Ishikawa (cell line): Measurements from ENCODE around the gene EXOC6.

Experiments
- CEBPB ChIP-seq: IDR thresholded peaks from 2 replicates; pipeline ENCODE4 v1.6.1; 2012
- CREB1 ChIP-seq: IDR thresholded peaks from 2 replicates; pipeline ENCODE4 v1.6.1; 2012; ENCODE audit warnings: low read depth
- EGR1 ChIP-seq: IDR thresholded peaks from 2 replicates; pipeline ENCODE4 v1.6.1; 2012
- EP300 ChIP-seq: IDR thresholded peaks from 2 replicates; pipeline ENCODE4 v1.6.1; 2012; ENCODE audit warnings: borderline replicate concordance
- FOXM1 ChIP-seq: IDR thresholded peaks from 2 replicates; pipeline ENCODE4 v1.6.1; 2012; ENCODE audit warnings: low read depth, borderline replicate concordance
- MAX ChIP-seq: IDR thresholded peaks from 2 replicates; pipeline ENCODE4 v1.6.1; 2012
- NFIC ChIP-seq: IDR thresholded peaks from 2 replicates; pipeline ENCODE4 v1.6.1; 2012
- RAD21 ChIP-seq: IDR thresholded peaks from 2 replicates; pipeline ENCODE4 v1.6.1; 2012; ENCODE audit warnings: low read depth
- REST ChIP-seq: IDR thresholded peaks from 2 replicates; pipeline ENCODE4 v1.6.1; 2012; ENCODE audit warnings: low read depth, mild to moderate bottlenecking
- TAF1 ChIP-seq: IDR thresholded peaks from 2 replicates; pipeline ENCODE4 v1.6.1; 2012; ENCODE audit warnings: low read depth, mild to moderate bottlenecking
- TCF12 ChIP-seq: IDR thresholded peaks from 2 replicates; pipeline ENCODE4 v1.6.1; 2012; ENCODE audit warnings: low read depth
- TEAD4 ChIP-seq: IDR thresholded peaks from 2 replicates; pipeline ENCODE4 v1.6.1; 2012
- USF1 ChIP-seq: IDR thresholded peaks from 2 replicates; pipeline ENCODE4 v1.6.1; 2012
- YY1 ChIP-seq: IDR thresholded peaks from 2 replicates; pipeline ENCODE4 v1.6.1; 2012; ENCODE audit warnings: low read depth
- ZBTB7A ChIP-seq: IDR thresholded peaks from 2 replicates; pipeline ENCODE4 v1.6.1; 2012; ENCODE audit warnings: low read depth

The EXOC6 gene

DNA sequence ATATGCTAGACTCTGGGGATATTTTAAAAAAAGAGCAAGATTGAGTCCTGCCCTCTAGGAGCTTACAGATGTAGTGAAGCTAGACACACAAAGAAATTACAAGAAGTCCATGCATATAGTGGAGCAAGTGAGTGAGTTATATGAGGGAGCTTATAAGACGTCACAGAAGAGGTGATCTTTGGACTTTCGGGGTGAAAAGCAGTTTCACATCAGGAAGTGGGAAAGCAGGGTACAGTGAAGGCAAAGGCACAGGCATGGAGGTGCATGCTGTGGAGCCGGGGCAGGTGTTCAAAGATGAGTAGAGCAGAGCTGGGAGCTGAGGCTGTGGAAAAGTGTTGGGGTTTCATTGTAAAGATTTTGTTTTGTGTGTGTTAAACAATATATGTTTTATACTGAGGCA, 38.5 kb upstream of the EXOC6 start:
- TF ChIP-seq YY1 (no peak), EGR1 (no peak), TCF12 (no peak), TEAD4 (no peak), MAX (no peak)

DNA sequence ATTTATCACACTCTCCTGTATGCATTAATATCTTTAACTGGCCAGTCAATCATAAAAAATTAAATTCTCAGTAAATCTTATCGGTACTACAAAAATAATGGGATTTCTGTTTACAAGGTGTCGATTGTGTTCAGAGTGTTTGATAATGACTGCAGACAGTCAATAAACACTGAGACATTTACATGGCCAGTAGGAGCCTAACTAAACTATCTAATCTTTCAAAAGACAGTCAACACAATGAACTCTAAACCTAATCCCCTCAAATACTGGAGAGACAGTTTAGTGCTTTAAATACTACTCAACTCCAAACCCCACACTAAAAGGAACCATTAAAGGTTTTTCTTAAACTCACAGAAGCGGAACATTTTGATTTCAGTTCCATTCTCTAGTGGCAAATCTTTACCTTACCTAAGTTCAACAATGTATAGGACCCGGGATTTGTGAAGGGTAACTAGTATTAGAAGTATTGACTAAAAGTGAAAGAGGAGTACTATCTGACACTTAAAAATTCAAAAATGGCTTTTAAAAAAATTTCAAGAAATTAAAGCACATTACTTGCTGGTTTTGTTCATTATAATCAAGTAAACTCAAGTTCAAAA, 37.3 kb upstream of the EXOC6 start:
- TF ChIP-seq USF1 (no peak), FOXM1 (no peak), EGR1 (no peak), TEAD4 (no peak), ZBTB7A (no peak), REST (no peak), MAX (no peak), NFIC (no peak), YY1 (no peak), CREB1 (no peak), TAF1 (no peak), CEBPB (no peak)

GRCh38 chr10:92811986-92812385, 36.3 kb upstream of the EXOC6 start:
- no peak for TF ChIP-seq NFIC
- TF ChIP-seq EP300: no peak
- TF ChIP-seq FOXM1: no peak
- TF ChIP-seq RAD21: no peak
- no peak for TF ChIP-seq CEBPB
- TF ChIP-seq EGR1: no peak
- TF ChIP-seq TEAD4: no peak
- no peak for TF ChIP-seq YY1
- TF ChIP-seq CREB1: no peak
- TF ChIP-seq USF1: no peak
- TF ChIP-seq ZBTB7A: no peak
- TF ChIP-seq TCF12: no peak
- TF ChIP-seq MAX: no peak
- TF ChIP-seq REST: no peak
- no peak for TF ChIP-seq TAF1

DNA sequence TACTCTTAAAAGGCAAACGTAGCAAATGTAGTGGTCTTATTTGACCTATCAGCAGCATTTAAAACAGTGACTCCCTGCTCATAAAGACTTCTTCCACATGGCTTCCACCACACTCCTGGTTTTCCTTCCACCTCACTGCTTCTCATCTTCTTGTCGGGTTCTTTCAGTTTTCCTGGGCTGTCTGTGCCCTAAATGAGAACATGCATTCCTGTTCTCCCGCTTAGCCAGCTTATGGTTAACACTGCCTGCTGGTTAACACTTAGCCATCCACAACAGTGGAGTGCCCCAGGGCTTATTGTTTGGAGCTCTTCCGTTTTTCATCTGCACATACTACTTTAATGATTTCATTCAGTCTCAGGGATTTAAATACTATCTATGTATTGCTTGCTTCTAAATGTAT, 34.3 kb upstream of the EXOC6 start:
- TF ChIP-seq MAX (no peak), TCF12 (no peak), CEBPB (no peak), NFIC (no peak), USF1 (no peak), TEAD4 (no peak), FOXM1 (no peak), TAF1 (no peak), ZBTB7A (no peak), EP300 (no peak), RAD21 (no peak), EGR1 (no peak), REST (no peak), CREB1 (no peak), YY1 (no peak)
